Astrocyte of the spinal cord (primary cell): Measurements from ENCODE around the gene ATG9A.

Source experiments
- DNase-seq: peaks from one replicate; pipeline ENCODE4 v3.0.0; 2011; ENCODE audit warnings: low read depth, low spot score
- H3K4me3 ChIP-seq: 2 replicates; pipeline ENCODE4 v1.5.1; 2011; ENCODE audit warnings: low read depth, mild to moderate bottlenecking, low read length, moderate library complexity
- in situ Hi-C: cut with HindIII; loops from 2 replicates; pipeline ENCODE4 v1.10.0; 2017; ENCODE audit warnings: low sequenced_read_pairs
- TF ChIP-seq, protein P1 (sequence below): IDR thresholded peaks from 2 replicates; pipeline ENCODE4 v1.5.1; 2012; ENCODE audit warnings: low read depth, mild to moderate bottlenecking, low read length, inconsistent platforms

ATG9A gene

GRCh38 chr2:219272356-219272755 lies 42.9 kb upstream of the ATG9A start:
- H3K4me3 ChIP-seq, result no peak overlapping the region
- in situ Hi-C loops, result no loop called here
- TF ChIP-seq, protein P1, sequence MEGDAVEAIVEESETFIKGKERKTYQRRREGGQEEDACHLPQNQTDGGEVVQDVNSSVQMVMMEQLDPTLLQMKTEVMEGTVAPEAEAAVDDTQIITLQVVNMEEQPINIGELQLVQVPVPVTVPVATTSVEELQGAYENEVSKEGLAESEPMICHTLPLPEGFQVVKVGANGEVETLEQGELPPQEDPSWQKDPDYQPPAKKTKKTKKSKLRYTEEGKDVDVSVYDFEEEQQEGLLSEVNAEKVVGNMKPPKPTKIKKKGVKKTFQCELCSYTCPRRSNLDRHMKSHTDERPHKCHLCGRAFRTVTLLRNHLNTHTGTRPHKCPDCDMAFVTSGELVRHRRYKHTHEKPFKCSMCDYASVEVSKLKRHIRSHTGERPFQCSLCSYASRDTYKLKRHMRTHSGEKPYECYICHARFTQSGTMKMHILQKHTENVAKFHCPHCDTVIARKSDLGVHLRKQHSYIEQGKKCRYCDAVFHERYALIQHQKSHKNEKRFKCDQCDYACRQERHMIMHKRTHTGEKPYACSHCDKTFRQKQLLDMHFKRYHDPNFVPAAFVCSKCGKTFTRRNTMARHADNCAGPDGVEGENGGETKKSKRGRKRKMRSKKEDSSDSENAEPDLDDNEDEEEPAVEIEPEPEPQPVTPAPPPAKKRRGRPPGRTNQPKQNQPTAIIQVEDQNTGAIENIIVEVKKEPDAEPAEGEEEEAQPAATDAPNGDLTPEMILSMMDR, result no peak
- no peak for DNase-seq

DNA sequence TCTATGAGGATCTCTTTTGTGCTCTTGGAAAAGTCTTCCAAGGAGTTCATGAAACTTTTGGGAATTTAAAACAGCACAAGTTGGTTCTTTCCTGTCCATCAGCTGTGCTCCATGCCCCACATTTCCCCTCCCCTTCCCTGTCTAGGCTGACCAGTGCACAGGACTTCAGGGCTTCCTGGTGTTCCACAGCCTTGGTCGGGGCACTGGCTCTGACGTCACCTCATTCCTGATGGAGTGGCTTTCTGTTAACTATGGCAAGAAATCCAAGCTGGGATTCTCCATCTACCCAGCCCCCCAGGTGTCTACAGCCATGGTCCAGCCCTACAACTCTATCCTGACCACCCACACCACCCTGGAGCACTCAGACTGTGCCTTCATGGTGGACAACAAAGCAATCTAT lies 41.6 kb upstream of the ATG9A start:
- TF ChIP-seq, protein P1, result no peak
- in situ Hi-C loops, result no loop called here
- DNase-seq, result no peak
- H3K4me3 ChIP-seq, result no peak overlapping the region

DNA sequence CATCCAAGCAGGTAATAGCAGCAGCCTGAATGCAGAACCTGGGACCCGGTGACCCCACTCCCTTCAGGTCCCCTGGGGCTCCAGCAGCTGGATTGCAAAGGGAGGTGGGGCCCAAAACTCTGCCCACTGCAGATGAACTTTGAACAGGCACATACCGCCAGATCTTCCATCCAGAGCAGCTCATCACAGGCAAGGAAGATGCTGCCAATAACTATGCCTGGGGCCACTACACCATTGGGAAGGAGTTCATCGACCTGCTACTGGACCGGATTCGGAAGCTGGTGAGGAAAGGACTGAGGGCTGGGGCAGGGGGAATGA lies 40.6 kb upstream of the ATG9A start:
- no peak overlapping the region for H3K4me3 ChIP-seq
- in situ Hi-C loops, result no loop called here
- DNase-seq, result no peak
- TF ChIP-seq, protein P1, result no peak

- DNase-seq, result no peak
- TF ChIP-seq, protein P1, result no peak
- in situ Hi-C loops, result no loop called here
- no peak overlapping the region for H3K4me3 ChIP-seq
Observed at GRCh38 chr2:219269362-219270054, 40.1 kb upstream of the ATG9A start.

- H3K4me3 ChIP-seq, result no peak overlapping the region
- in situ Hi-C loops, result no loop called here
- no peak for DNase-seq
Observed at GRCh38 chr2:219268294-219268693, 38.9 kb upstream of the ATG9A start.

DNA sequence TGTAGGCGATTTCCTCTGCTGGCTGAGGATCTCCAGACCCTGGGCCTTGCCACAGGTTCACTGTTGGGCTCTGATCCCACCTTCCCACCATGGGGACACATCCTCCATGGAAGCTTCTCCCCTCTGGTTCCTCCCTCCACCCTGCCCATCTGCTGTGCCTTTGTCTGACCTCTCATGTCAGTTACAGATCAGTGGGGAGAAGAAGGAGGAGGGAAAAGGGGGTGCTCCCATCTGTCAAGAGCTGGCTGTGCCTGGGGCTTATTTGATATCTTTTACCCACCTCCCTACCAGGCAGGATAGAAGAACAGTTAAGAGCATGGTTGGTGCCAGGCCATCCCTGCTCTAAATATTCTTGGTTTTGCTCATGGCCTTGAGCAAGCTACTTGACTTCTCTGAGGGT lies 37.5 kb upstream of the ATG9A start:
- H3K4me3 ChIP-seq, result no peak overlapping the region
- TF ChIP-seq, protein P1, result no peak
- in situ Hi-C loops, result no loop called here
- DNase-seq, result no peak

More at GRCh38 chr2:219268294-219268693, 38.9 kb upstream of the ATG9A start:
- TF ChIP-seq, protein P1, result no peak
